Activated naive CD4-positive, alpha-beta T cell treated with anti-CD3 and anti-CD28 coated beads, Interleukin-2, amount 50 U/mL, for 24 hours (primary cell): ENCODE measurements around the gene SLC6A8.
"Not testable (repeated sequence)": the region's sequence is repeated elsewhere in the genome, so short reads cannot be mapped to it uniquely, and the experiment has no call there.

Source experiments
- H3K27ac Mint-ChIP-seq: one replicate; pipeline ENCODE4 v1.8.0; 2021; ENCODE audit warnings: mild to moderate bottlenecking, mixed read lengths
- H3K27me3 Mint-ChIP-seq: one replicate; pipeline ENCODE4 v1.8.0; 2021; ENCODE audit warnings: mixed read lengths
- H3K36me3 Mint-ChIP-seq: one replicate; pipeline ENCODE4 v1.8.0; 2021; ENCODE audit warnings: mixed read lengths
- H3K4me1 Mint-ChIP-seq: one replicate; pipeline ENCODE4 v1.8.0; 2021; ENCODE audit warnings: mixed read lengths
- H3K4me3 Mint-ChIP-seq: one replicate; pipeline ENCODE4 v1.8.0; 2021; ENCODE audit warnings: mild to moderate bottlenecking, mixed read lengths
- H3K9me3 Mint-ChIP-seq: one replicate; pipeline ENCODE4 v1.8.0; 2021; ENCODE audit warnings: mixed read lengths

SLC6A8 gene

GRCh38 chrX:153694687-153695270 is 7.1 kb downstream of the SLC6A8 start:
- Mint-ChIP-seq H3K9me3 (no peaks in the 10 kb centered on the region), H3K36me3 (no peaks in the 10 kb centered on the region), H3K4me3 (no peak overlapping the region), H3K27me3 (no peaks in the 10 kb centered on the region), H3K27ac (no peak overlapping the region), H3K4me1 (no peaks in the 10 kb centered on the region)

- Mint-ChIP-seq H3K9me3 (no peaks in the 10 kb centered on the region), H3K27ac (no peak overlapping the region), H3K4me3 (no peak overlapping the region), H3K27me3 (no peaks in the 10 kb centered on the region), H3K36me3 (peaks cover 1% of the 10 kb centered on the region), H3K4me1 (no peaks in the 10 kb centered on the region)
These were observed 8.4 kb downstream of the SLC6A8 start for GRCh38 chrX:153696100-153696499.

- H3K9me3 Mint-ChIP-seq, H3K27ac Mint-ChIP-seq, H3K4me3 Mint-ChIP-seq, H3K27me3 Mint-ChIP-seq, H3K36me3 Mint-ChIP-seq, H3K4me1 Mint-ChIP-seq: not testable (repeated sequence)
These were observed 8.8 kb downstream of the SLC6A8 start for GRCh38 chrX:153696538-153696937.

- H3K4me1 Mint-ChIP-seq, H3K27ac Mint-ChIP-seq, H3K36me3 Mint-ChIP-seq, H3K27me3 Mint-ChIP-seq, H3K9me3 Mint-ChIP-seq, H3K4me3 Mint-ChIP-seq: not testable (repeated sequence)
These were observed 9.4 kb downstream of the SLC6A8 start for GRCh38 chrX:153696986-153697722.

DNA sequence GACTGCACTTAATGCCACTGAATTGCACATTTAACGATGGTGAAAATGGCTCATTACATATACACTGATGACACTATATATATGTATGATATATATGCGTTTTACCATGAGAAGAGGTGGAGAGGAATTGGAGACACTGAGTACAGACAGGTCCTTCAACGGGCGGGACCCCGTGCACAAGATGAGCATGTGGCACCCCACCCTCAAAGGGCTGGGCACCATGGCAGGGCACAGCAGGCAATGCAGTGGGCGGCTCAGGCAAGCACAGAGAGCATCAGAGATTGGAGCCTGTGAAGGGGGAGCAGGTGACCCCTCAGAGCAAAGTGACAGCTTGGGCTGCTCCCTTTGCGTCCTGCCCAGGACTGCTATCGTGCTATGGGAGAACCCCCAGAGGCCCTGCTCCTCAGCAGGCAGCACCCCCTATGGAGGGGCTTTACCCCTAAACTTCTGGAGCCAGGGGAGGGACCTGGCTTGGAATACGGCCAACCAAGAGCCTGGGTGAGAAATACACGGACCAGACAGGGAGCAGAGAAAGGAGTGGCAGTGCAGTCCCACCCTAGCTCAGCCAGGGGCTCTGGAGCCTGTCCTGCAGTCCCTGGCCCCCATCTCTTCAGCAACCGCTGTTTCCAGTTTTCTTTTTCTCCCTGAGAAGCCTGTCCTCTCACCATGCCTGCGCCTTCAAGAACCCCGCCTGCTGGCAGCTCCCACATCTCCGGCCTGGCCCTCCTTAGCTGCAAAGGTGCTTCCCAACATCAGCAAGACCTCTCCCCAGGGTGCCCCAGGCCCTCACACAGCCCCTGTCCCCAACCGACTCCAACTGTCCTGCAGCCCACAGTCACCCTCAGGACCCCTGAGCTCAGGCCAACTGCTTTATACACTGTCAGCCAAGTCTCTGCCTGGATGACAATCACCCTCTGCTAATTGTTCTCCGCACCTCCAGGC is 10.5 kb downstream of the SLC6A8 start:
- Mint-ChIP-seq H3K4me3 (no peak overlapping the region), H3K4me1 (no peaks in the 10 kb centered on the region), H3K9me3 (no peaks in the 10 kb centered on the region), H3K27me3 (no peaks in the 10 kb centered on the region), H3K36me3 (peaks cover 1% of the 10 kb centered on the region), H3K27ac (no peak overlapping the region)

DNA sequence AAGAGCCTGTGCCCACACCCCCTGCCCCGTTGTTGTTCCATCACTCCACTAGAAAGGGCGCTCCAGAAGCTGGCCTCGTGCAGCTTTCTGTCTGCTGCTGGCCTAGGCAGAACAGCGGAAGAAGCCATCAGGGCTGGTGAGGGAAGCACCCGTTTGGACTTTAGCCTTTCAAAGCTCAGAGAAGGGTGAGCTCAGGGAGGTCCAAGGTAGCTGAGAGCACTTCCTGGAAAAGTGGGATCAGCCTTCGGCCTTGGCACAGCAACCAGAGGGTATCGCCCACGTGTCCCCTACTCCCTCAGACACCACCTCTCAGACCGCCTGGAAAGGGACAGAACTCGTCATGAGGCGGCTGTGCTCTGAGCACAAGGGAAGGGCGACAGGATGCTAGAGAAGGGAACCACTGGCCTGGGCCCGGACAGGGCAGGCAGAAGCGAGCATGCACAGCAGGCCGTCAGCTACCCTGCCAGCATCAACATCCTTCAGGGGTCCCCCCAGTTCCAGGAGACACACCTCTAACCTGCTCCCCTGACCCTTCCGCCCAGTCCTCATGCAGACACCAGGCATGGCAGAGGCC is 11.6 kb downstream of the SLC6A8 start:
- not testable (repeated sequence) for H3K27me3 Mint-ChIP-seq, H3K4me3 Mint-ChIP-seq, H3K9me3 Mint-ChIP-seq, H3K27ac Mint-ChIP-seq, H3K36me3 Mint-ChIP-seq, H3K4me1 Mint-ChIP-seq

- H3K4me1 Mint-ChIP-seq, H3K9me3 Mint-ChIP-seq, H3K27ac Mint-ChIP-seq, H3K4me3 Mint-ChIP-seq, H3K36me3 Mint-ChIP-seq, H3K27me3 Mint-ChIP-seq: not testable (repeated sequence)
These were observed 12.2 kb downstream of the SLC6A8 start for GRCh38 chrX:153699784-153700371.

DNA sequence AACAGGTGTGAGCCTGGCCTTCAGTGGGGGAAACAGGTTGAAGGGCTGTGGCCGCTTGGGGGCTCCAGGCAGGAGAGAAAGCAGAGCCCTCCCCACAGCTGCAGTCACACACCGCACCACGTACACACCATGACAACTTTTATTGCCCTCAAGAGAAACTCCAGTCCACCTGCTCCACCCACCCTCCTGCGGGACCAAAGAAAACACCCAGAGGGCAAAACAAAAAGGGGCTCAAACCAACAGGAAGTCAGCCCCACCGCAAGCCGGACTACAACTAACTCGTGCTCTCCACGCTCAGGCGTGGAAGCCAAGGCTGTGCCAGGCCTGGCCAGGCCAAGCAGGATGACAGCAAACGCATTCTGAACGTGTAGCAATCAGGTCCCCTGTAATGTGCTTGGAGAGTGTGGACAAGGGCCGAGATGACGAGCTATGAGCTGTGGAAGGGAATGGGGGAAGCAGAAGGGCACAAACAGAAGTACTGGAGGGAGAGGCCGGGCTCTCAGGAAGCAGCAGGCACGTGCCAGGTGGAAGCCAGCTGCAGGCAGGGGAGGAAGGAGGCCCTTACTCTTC is 12.7 kb downstream of the SLC6A8 start:
- H3K4me3 Mint-ChIP-seq, result no peak overlapping the region
- H3K27ac Mint-ChIP-seq, result no peak overlapping the region
- H3K27me3 Mint-ChIP-seq, result no peaks in the 10 kb centered on the region
- peaks cover 1% of the 10 kb centered on the region for H3K36me3 Mint-ChIP-seq
- no peaks in the 10 kb centered on the region for H3K4me1 Mint-ChIP-seq
- H3K9me3 Mint-ChIP-seq, result no peaks in the 10 kb centered on the region

GRCh38 chrX:153700967-153701366 is 13.2 kb downstream of the SLC6A8 start:
- Mint-ChIP-seq H3K9me3 (no peaks in the 10 kb centered on the region), H3K4me1 (no peaks in the 10 kb centered on the region), H3K27me3 (no peaks in the 10 kb centered on the region), H3K36me3 (peaks cover 1% of the 10 kb centered on the region), H3K4me3 (no peak overlapping the region), H3K27ac (no peak overlapping the region)

DNA sequence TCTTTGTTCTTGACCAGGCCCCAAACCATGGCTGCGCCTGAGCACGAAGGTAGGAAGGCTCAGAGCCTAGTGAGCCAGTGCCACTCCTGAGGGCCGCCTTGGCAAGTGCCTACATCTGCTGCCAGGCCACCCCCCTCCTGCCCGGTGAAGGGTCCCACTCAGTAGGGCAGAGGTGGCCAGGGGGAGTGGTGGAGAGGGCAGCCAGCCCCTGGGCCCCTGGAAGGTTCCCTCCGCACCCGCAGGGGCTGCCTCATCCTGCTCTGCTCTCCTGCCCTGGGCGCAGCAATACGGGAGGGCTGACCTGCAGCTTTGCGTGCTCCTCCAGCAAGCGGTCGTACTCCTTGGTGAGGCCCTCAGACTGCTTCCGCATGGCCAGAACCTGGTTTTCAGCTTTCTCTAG is 14.0 kb downstream of the SLC6A8 start:
- Mint-ChIP-seq H3K27me3 (no peaks in the 10 kb centered on the region), H3K27ac (no peak overlapping the region), H3K4me1 (peaks cover 5% of the 10 kb centered on the region), H3K36me3 (peaks cover 1% of the 10 kb centered on the region), H3K4me3 (no peak overlapping the region), H3K9me3 (no peaks in the 10 kb centered on the region)

GRCh38 chrX:153702336-153703035 is 14.8 kb downstream of the SLC6A8 start:
- Mint-ChIP-seq H3K4me3 (no peak overlapping the region), H3K27ac (no peak overlapping the region), H3K4me1 (peaks cover 5% of the 10 kb centered on the region), H3K9me3 (no peaks in the 10 kb centered on the region), H3K36me3 (peaks cover 1% of the 10 kb centered on the region), H3K27me3 (no peaks in the 10 kb centered on the region)

GRCh38 chrX:153703036-153703370 is 15.3 kb downstream of the SLC6A8 start:
- Mint-ChIP-seq H3K27me3 (no peaks in the 10 kb centered on the region), H3K4me3 (no peak overlapping the region), H3K4me1 (peaks cover 5% of the 10 kb centered on the region), H3K27ac (no peak overlapping the region), H3K36me3 (peaks cover 1% of the 10 kb centered on the region), H3K9me3 (no peaks in the 10 kb centered on the region)

DNA sequence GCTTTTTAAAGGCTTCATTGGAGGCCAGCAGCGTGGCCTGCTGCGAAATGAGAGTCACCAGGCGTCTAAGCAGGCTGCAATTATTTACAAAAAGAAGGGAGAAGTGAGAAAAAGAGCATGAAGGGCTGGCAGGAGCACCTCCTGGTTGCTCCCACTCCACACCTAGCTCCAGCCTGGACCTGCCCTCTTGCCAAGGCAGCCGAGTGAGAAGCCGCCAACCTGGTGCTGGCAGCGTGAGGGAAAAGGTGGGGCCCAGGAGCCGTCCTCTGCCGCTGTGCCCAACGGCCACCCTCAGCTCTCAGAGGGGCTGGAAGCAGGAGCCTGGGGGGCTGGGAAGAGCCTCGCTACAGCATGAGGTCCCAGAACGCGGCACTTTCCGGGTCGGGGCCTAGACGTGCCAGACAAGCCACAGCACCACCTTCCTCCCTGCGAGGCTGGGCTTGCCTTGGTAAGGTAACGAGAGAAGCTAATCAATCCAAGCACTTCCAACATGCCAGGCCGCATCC is 16.3 kb downstream of the SLC6A8 start:
- Mint-ChIP-seq H3K4me1 (peaks cover 5% of the 10 kb centered on the region), H3K9me3 (no peaks in the 10 kb centered on the region), H3K36me3 (peaks cover 1% of the 10 kb centered on the region), H3K27me3 (no peaks in the 10 kb centered on the region), H3K4me3 (no peak overlapping the region), H3K27ac (no peak overlapping the region)

GRCh38 chrX:153704631-153705402 is 17.1 kb downstream of the SLC6A8 start:
- H3K36me3 Mint-ChIP-seq, result not testable (repeated sequence)

More at GRCh38 chrX:153704631-153705402, 17.1 kb downstream of the SLC6A8 start:
- H3K4me3 Mint-ChIP-seq, H3K27ac Mint-ChIP-seq, H3K27me3 Mint-ChIP-seq, H3K4me1 Mint-ChIP-seq, H3K9me3 Mint-ChIP-seq: not testable (repeated sequence)
